ENCODE measurements around the gene PPP5C.
A peak's percentile ranks its signal among the peaks of the same experiment; 100 is the strongest.
"Not testable (repeated sequence)": the region's sequence is repeated elsewhere in the genome, so short reads cannot be mapped to it uniquely, and the experiment has no call there.

Gene PPP5C

GRCh38 chr19:46410205-46411087, 63.6 kb downstream of the PPP5C start:
- DNase-seq = no peak

GRCh38 chr19:46411088-46411924, 64.4 kb downstream of the PPP5C start:
- no peak for DNase-seq

- no peak for DNase-seq
These were observed 65.2 kb downstream of the PPP5C start for GRCh38 chr19:46411925-46412649.

- no peak for DNase-seq
These were observed 65.9 kb downstream of the PPP5C start for GRCh38 chr19:46412650-46413261.

GRCh38 chr19:46413262-46414031, 66.6 kb downstream of the PPP5C start, which contains the start of gene CCDC8:
CCDC8 (minus strand) TSS chr19:46413564; CDS start chr19:46412810, 754 bp downstream.
- DNase-seq = no peak

- not testable (repeated sequence) for DNase-seq
These were observed 68.0 kb downstream of the PPP5C start for GRCh38 chr19:46414899-46415298.

- DNase-seq = peak; percentile 88 to 89
These were observed 69.2 kb downstream of the PPP5C start for GRCh38 chr19:46415804-46416709.

GRCh38 chr19:46420056-46420455, 73.2 kb downstream of the PPP5C start:
- DNase-seq = no peak

GRCh38 chr19:46422344-46422743, 75.5 kb downstream of the PPP5C start:
- DNase-seq = no peak

- no peak for DNase-seq
These were observed 76.3 kb downstream of the PPP5C start for GRCh38 chr19:46423188-46423587.

- no peak for DNase-seq
These were observed 79.2 kb downstream of the PPP5C start for GRCh38 chr19:46426035-46426505.

GRCh38 chr19:46426506-46427162, 79.7 kb downstream of the PPP5C start:
- DNase-seq = peak; percentile 75 to 82

- DNase-seq = no peak
These were observed 80.7 kb downstream of the PPP5C start for GRCh38 chr19:46427518-46428045.

- DNase-seq = peak; percentile 91 to 92
These were observed 81.6 kb downstream of the PPP5C start, which contains the start of gene PNMA8C for GRCh38 chr19:46428239-46429135. PNMA8C (minus strand) TSS chr19:46428936; CDS start chr19:46428359, 577 bp downstream.

- no peak for DNase-seq
These were observed 83.1 kb downstream of the PPP5C start for GRCh38 chr19:46429999-46430398.

- no peak for DNase-seq
These were observed 84.9 kb downstream of the PPP5C start for GRCh38 chr19:46431824-46432223.

- not testable (repeated sequence) for DNase-seq
These were observed 86.6 kb downstream of the PPP5C start for GRCh38 chr19:46433470-46433869.

- DNase-seq = no peak
These were observed 88.1 kb downstream of the PPP5C start for GRCh38 chr19:46435009-46435408.
